BLaER1 (cell line): Measurements from ENCODE around the gene QSER1.
"Not testable (repeated sequence)": the region's sequence is repeated elsewhere in the genome, so short reads cannot be mapped to it uniquely, and the experiment has no call there.

Source experiments
- H3K27ac ChIP-seq: shearing (Covaris generic); formaldehyde crosslinking; 2 replicates; pipeline ENCODE4 v1.8.1; 2022
- H3K27me3 ChIP-seq: shearing (Covaris generic); formaldehyde crosslinking; 2 replicates; pipeline ENCODE4 v1.8.1; 2022
- H3K36me3 ChIP-seq: shearing (Covaris generic); formaldehyde crosslinking; 2 replicates; pipeline ENCODE4 v1.8.1; 2022
- H3K4me1 ChIP-seq: shearing (Covaris generic); formaldehyde crosslinking; 2 replicates; pipeline ENCODE4 v1.8.1; 2022
- H3K4me2 ChIP-seq: shearing (Covaris generic); formaldehyde crosslinking; 2 replicates; pipeline ENCODE4 v1.8.1; 2022
- H3K4me3 ChIP-seq: shearing (Covaris generic); formaldehyde crosslinking; 2 replicates; pipeline ENCODE4 v1.8.1; 2022
- H3K9ac ChIP-seq: shearing (Covaris generic); formaldehyde crosslinking; 2 replicates; pipeline ENCODE4 v1.8.1; 2022
- H3K9me3 ChIP-seq: shearing (Covaris generic); formaldehyde crosslinking; 2 replicates; pipeline ENCODE4 v1.8.1; 2022
- H4K20me1 ChIP-seq: shearing (Covaris generic); formaldehyde crosslinking; 2 replicates; pipeline ENCODE4 v1.8.1; 2022
- Cebpa-rat ChIP-seq: shearing (Covaris generic); IDR thresholded peaks from 2 replicates; pipeline ENCODE4 v1.8.1; 2022

Gene QSER1

DNA sequence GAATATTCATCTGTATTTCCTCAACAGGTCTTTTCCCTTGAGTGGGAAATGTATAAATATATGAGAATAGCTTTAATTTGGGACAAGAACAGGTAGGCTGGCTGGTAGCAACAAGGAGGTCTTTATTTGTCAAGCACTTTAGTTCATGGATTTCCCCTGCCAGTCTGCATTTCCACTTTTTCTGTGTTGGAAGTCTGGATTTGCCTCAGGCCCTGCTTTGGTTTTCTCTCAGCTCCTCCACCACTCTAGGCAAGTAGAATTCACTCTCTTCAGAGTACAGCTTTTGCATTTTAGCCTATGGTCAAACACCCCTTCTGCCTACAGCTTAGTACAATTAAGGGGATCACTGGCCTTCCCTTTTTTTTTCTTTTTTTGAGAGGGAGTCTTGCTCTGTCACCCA, 57.1 kb downstream of the QSER1 start:
- Histone ChIP-seq H3K9me3 (no peaks in the 10 kb centered on the region; the same call in 1 of the 2 replicates), H3K27ac (no peak overlapping the region), H3K36me3 (peaks cover 45% of the 10 kb centered on the region), H3K4me3 (no peak overlapping the region), H3K9ac (no peak overlapping the region), H4K20me1 (peaks cover 27% of the 10 kb centered on the region), H3K27me3 (no peaks in the 10 kb centered on the region), H3K4me2 (no peak overlapping the region), H3K4me1 (no peaks in the 10 kb centered on the region)
- TF ChIP-seq Cebpa-rat = no peak

DNA sequence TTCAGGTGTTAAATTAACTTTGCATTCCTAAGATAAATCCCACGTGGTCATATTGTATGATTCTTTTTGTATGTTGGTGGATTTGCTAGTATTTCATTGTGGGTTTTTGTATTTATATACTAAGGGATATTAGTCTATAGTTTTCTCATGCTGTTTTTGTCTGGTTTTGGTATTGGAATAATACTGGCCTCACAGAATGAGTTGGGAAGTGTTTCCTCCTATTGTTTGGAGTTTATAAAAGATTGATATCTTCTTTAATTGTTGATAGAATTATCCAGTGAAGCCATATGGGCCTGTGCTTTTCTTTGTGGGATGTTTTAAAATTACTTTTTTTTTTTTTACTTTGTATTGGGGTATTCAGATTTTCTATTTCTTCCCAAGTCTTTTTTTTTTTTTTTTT, 59.8 kb downstream of the QSER1 start:
- Histone ChIP-seq H3K27me3 (no peaks in the 10 kb centered on the region), H3K4me3 (no peak overlapping the region), H3K9me3 (no peaks in the 10 kb centered on the region; the same call in 1 of the 2 replicates), H4K20me1 (peaks cover 27% of the 10 kb centered on the region), H3K9ac (no peak overlapping the region), H3K27ac (no peak overlapping the region), H3K4me1 (no peaks in the 10 kb centered on the region), H3K36me3 (peaks cover 66% of the 10 kb centered on the region), H3K4me2 (no peak overlapping the region)
- TF ChIP-seq Cebpa-rat = no peak

DNA sequence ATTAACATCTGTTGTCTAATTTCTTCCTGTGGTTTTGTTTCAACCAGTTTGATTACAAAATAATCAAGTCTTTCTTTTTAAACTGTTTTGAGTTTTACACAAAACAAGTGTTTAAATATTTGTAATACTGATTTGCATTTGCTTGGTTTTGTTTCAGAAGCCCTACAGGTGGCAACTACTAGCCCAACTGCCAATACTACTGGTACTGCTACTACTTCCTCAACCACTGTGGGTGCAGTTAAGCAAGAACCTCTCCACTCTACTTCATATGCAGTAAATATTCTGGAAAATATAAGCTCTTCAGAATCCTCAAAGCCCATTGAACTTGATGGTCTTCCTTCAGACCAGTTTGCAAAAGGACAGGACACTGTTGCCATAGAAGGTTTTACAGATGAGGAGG, 61.1 kb downstream of the QSER1 start:
- no peaks in the 10 kb centered on the region for H3K4me1 ChIP-seq
- no peak overlapping the region for H3K4me2 ChIP-seq
- H3K4me3 ChIP-seq = no peak overlapping the region
- no peaks in the 10 kb centered on the region for H3K27me3 ChIP-seq
- no peak overlapping the region for H3K27ac ChIP-seq
- H3K9ac ChIP-seq = no peak overlapping the region
- H4K20me1 ChIP-seq = peaks cover 27% of the 10 kb centered on the region
- peaks cover 69% of the 10 kb centered on the region for H3K36me3 ChIP-seq
- H3K9me3 ChIP-seq = no peaks in the 10 kb centered on the region
- TF ChIP-seq Cebpa-rat = no peak

GRCh38 chr11:32960553-32961164, 68.0 kb downstream of the QSER1 start:
- no peak overlapping the region for H3K4me3 ChIP-seq
- no peak for TF ChIP-seq Cebpa-rat
- H3K9ac ChIP-seq = no peak overlapping the region
- H3K4me1 ChIP-seq = no peaks in the 10 kb centered on the region
- no peak overlapping the region for H3K27ac ChIP-seq
- H4K20me1 ChIP-seq = 0 out of 2 replicates have a peak, but pooled peaks cover 10% of the 10 kb centered on the region
- peaks cover 89% of the 10 kb centered on the region for H3K36me3 ChIP-seq
- H3K27me3 ChIP-seq = no peaks in the 10 kb centered on the region
- no peaks in the 10 kb centered on the region for H3K9me3 ChIP-seq
- H3K4me2 ChIP-seq = no peak overlapping the region

- Histone ChIP-seq H3K27me3 (no peaks in the 10 kb centered on the region), H3K9me3 (no peaks in the 10 kb centered on the region), H3K27ac (no peak overlapping the region), H4K20me1 (0 out of 2 replicates have a peak, but pooled peaks cover 10% of the 10 kb centered on the region), H3K4me3 (no peak overlapping the region), H3K36me3 (peaks cover 86% of the 10 kb centered on the region), H3K4me1 (no peaks in the 10 kb centered on the region), H3K4me2 (no peak overlapping the region), H3K9ac (no peak overlapping the region)
- TF ChIP-seq Cebpa-rat = no peak
Observed at GRCh38 chr11:32962016-32962415, 69.4 kb downstream of the QSER1 start.

DNA sequence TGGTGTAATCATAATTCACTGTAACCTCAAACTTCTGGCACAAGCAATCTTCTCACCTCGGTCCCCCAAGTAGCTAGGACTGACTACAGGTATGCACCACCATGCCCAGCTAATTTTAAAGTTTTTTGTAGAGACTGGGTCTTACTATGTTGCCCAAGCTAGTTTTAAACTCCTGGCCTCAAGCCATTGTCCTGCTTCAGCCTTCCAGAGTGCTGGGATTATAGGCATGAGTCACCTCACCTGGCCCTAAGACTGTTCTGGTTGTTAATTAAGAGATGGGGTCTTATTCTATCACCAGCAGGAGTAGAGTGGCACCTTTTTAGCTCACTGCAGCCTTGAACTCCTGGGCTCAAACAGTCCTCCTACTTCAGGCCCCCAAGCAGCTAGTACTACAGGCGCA, 71.1 kb downstream of the QSER1 start:
- no peaks in the 10 kb centered on the region for H3K4me1 ChIP-seq
- no peak for TF ChIP-seq Cebpa-rat
- no peak overlapping the region for H3K4me2 ChIP-seq
- peaks cover 76% of the 10 kb centered on the region for H3K36me3 ChIP-seq
- no peak overlapping the region for H3K4me3 ChIP-seq
- no peaks in the 10 kb centered on the region for H3K9me3 ChIP-seq
- H3K27me3 ChIP-seq = no peaks in the 10 kb centered on the region
- no peak overlapping the region for H3K9ac ChIP-seq
- H3K27ac ChIP-seq = no peak overlapping the region
- H4K20me1 ChIP-seq = 0 out of 2 replicates have a peak, but pooled peaks cover 10% of the 10 kb centered on the region

DNA sequence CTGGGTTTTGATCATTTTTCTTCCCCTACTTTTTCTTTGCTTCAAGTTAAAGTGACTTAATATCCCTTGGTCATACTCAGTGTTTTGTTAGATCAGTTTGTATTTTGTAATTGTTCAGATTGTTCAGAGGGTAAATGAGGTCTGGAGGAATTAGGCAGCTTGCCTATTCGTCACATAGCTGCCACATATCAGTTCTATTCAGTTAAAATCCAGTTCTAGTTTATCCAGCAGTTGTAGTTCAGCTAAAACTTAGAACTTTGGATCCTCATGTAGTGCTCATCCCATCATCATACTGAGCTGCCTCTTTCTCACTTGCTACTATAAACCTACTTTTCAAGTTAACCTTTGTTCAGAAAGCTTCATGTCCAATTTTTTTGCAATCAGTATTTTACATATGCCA, 75.9 kb downstream of the QSER1 start:
- Histone ChIP-seq H3K27ac (no peak overlapping the region), H3K9me3 (no peaks in the 10 kb centered on the region), H3K4me3 (no peak overlapping the region), H3K36me3 (peaks cover 78% of the 10 kb centered on the region), H4K20me1 (no peaks in the 10 kb centered on the region), H3K27me3 (no peaks in the 10 kb centered on the region), H3K4me2 (no peak overlapping the region), H3K9ac (no peak overlapping the region), H3K4me1 (no peaks in the 10 kb centered on the region)
- no peak for TF ChIP-seq Cebpa-rat

DNA sequence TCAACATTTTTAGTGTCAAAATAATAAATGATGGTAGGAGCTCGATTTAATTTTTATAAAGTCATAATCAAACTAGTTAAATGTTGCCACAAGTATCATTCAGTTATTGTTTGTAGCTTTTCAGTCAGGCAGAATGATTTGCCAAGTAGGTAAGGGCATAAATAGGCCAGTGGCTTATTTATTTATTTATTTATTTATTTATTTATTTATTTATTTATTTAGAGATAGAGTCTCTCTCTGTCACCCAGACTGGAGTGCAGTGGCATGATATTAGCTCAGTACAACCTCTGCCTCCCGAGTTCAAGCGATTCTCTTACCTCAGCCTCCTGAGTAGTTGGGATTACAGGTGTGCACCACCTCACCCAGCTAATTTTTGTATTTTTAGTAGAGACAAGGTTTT, 79.6 kb downstream of the QSER1 start:
- not testable (repeated sequence) for H3K9me3 ChIP-seq, H3K4me2 ChIP-seq, H3K27ac ChIP-seq, H3K9ac ChIP-seq, H4K20me1 ChIP-seq, H3K4me1 ChIP-seq, H3K4me3 ChIP-seq, H3K27me3 ChIP-seq
- H3K36me3 ChIP-seq = peaks cover 78% of the 10 kb centered on the region

DNA sequence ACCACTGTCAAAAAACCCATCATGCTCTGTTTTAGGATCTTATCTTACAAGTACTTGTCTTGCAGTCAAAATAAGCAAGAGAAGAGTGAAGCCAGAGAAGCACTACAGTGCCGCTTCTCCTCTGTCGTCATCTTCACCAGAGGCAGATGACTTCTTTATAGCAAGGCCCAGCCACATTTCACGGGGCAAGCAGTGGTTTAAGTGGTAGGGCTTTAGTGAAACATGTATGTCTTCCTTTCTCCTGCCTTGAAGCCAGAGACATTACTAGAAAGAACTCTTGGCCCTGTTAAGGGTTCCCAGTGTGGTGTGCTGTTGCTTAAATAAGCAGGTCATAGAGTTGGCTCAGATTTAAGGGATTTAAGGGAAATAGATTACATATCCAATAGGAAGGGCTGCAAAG, 80.2 kb downstream of the QSER1 start:
- Histone ChIP-seq H3K9me3 (no peaks in the 10 kb centered on the region), H3K4me1 (no peaks in the 10 kb centered on the region), H3K27ac (no peak overlapping the region), H4K20me1 (no peaks in the 10 kb centered on the region), H3K36me3 (peaks cover 83% of the 10 kb centered on the region), H3K27me3 (no peaks in the 10 kb centered on the region), H3K9ac (no peak overlapping the region), H3K4me3 (no peak overlapping the region), H3K4me2 (no peak overlapping the region)
- no peak for TF ChIP-seq Cebpa-rat

DNA sequence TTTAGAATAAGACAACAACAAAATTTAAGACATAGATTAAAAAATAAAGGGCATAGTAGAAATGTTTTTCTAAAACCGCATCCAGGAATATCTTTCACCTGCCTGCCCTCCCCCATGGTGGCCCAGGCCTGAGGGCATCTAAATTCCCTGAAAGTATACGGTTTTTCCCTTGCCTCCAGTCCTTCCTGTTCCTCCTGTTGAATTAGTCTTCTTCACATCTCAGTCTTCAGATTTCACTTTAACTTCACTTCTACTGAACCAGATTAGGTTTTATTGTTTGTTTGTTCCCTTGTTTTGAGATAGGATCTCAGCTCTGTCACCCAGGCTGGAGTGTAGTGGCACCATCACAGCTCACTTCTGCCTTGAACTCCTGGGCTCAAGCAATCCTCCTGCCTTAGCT, 90.0 kb downstream of the QSER1 start:
- H3K4me3 ChIP-seq = no peak overlapping the region
- TF ChIP-seq Cebpa-rat = no peak
- H3K27ac ChIP-seq = no peak overlapping the region
- no peak overlapping the region for H3K9ac ChIP-seq
- H4K20me1 ChIP-seq = no peaks in the 10 kb centered on the region
- H3K4me1 ChIP-seq = no peaks in the 10 kb centered on the region
- H3K27me3 ChIP-seq = no peaks in the 10 kb centered on the region
- no peak overlapping the region for H3K4me2 ChIP-seq
- peaks cover 18% of the 10 kb centered on the region for H3K36me3 ChIP-seq
- no peaks in the 10 kb centered on the region for H3K9me3 ChIP-seq

DNA sequence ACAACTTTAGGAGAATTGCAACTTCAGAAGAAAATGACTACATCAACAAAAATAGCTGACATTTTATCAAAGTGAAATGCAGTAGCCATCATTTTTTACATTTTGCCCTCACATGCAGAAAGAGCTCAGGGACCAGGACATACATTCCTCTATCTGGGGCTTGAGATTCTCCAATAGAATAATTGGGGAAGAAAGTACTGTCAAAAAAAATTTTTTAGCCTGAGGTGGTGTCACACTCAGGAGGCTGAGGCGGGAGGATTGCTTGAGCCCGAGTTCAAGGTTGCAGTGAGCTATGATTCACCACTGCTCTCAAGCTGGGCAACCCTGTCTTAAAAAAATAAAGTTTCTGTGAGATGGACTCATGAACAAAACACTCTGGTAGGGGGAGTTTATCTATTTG, 90.9 kb downstream of the QSER1 start:
- H3K9me3 ChIP-seq = no peaks in the 10 kb centered on the region
- no peaks in the 10 kb centered on the region for H4K20me1 ChIP-seq
- H3K36me3 ChIP-seq = peaks cover 10% of the 10 kb centered on the region
- H3K4me3 ChIP-seq = no peak overlapping the region
- no peak for TF ChIP-seq Cebpa-rat
- no peaks in the 10 kb centered on the region for H3K4me1 ChIP-seq
- no peaks in the 10 kb centered on the region for H3K27me3 ChIP-seq
- H3K9ac ChIP-seq = no peak overlapping the region
- no peak overlapping the region for H3K27ac ChIP-seq
- no peak overlapping the region for H3K4me2 ChIP-seq
